Measurements from ENCODE around the gene ACER2.

- TF ChIP-seq BACH2 (CRISPR knock-in tag; IDR thresholded peaks at IDR 0.05; ENCODE audit: borderline replicate concordance) (no peak), CSRNP3 (CRISPR knock-in tag; IDR thresholded peaks at IDR 0.05) (no peak), TCF4 (CRISPR knock-in tag; IDR thresholded peaks at IDR 0.05; ENCODE audit: borderline replicate concordance) (no peak)
Observed at GRCh38 chr9:19410195-19410503, 1.3 kb downstream of the ACER2 start.

Measured in SK-N-SH treated with all-trans-retinoic acid at 6 μM for 48 hours (cell line).